GM19452 (cell line): Measurements from ENCODE around the gene CMYA5.
"Not testable (repeated sequence)": the region's sequence is repeated elsewhere in the genome, so short reads cannot be mapped to it uniquely, and the experiment has no call there.

Experiments
- ATAC-seq: cut with Tn5 transposase; IDR thresholded peaks from one replicate; pipeline ENCODE4 v1.9.1; 2021; ENCODE audit not compliant: unreplicated experiment

The CMYA5 gene

GRCh38 chr5:79702606-79703380, 13.2 kb downstream of the CMYA5 start:
- ATAC-seq, result no peak

DNA sequence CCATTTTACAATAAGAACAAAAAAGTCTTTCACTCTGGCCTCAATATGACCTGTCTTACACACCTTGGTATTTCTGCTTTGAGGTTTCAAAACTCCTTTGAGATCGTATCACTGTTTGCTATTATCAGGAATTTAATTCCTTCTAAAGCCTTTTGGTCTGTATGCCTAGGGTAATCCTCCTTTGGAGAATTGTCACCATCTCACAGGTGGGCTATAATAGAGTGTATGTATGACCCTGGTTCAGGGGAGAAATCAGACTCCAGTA, 13.7 kb downstream of the CMYA5 start:
- no peak for ATAC-seq

DNA sequence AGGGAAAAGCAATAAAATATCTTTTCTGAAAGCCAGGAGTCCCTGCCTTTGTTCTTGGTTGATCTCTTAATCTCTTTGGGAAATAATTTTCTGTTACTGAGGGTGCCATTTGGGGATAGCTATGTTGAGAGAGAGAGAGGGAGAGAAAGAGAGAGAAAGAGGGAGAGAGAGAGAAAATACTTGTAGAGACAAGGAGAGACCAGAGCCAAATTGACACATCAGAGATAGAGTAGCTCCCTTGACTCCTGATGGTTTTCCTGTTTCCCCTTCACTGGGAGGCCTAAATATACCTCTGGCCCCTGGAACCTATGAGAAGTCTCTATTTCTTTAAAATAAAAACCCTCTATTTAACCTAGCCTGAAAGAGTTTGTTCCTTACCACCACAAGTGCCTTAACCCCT, 14.9 kb downstream of the CMYA5 start:
- ATAC-seq, result no peak

DNA sequence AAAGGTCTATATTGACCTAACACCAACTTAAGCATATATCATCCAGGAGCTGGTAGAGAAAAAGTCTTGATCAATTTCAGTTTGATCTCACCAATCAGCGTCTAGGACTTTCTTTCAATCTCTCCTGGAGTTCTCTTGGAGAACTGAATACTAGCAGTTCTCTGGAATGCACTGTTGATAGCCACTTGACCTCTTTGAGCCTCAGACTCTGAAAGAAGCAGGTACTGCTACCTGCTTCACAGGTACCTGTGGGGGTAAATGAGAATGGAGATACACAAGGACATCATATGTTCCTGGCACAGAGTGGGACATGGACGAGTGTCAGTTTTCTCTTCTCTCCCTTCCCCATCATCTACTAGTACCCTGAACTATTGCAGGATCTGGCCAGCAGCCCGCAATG, 16.0 kb downstream of the CMYA5 start:
- ATAC-seq, result no peak

DNA sequence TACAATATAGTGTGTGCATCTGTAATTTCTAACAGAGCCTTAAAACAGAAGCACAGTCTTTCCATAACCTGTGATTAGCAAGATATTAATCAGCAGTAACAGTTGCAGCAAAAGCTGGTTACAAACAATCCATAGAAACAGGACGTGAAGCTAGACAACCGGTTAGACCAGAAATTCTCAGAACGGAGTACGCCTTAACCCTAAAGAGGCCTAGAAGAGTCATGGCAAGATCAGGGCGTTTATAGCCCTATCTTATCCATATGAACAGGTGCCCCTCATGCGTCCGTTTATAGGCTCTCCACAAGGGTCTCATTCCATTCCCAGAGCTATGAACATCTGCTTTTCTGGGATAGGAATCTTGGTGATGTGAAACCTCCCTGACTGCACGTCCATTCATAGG, 16.7 kb downstream of the CMYA5 start:
- ATAC-seq, result not testable (repeated sequence)

- no peak for ATAC-seq
Measured at GRCh38 chr5:79707535-79707934, 17.9 kb downstream of the CMYA5 start.

DNA sequence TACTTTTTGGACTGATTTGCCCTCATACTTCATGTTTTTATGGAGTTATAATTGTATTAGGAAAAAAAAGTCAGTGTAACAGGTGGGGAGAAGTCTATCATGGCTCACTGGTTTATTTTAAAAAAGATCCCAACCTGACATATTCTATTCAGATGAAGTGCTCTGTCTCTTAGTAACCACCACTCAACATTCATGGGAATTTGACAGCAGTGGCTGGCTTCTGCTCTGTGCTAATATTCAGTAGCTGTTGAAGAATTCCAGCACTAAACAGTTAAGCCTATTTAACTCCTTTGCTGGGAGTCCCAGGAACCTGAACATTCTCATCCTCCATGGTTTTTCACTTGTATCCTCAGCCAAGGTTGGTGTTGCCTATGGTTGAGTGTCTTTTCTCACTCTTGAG, 23.1 kb downstream of the CMYA5 start:
- no peak for ATAC-seq

DNA sequence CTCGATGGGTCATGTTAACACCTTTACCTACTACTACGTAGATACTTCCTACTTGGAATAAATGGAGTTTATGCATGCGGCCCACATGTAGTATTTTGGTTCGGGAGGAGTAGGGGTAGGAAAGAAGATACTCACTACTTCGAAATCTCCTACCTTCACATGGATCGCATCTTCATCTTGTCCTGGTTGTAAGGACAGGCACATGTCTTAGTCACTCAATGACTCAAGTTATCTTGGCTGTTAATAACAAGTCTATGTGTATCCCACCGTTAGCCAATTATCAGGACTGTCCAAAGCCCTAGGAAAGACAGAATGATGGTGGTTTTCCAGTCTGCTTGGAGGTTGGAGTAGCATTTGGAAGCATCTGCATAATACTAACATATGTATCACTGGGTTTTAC, 24.1 kb downstream of the CMYA5 start:
- ATAC-seq, result no peak

DNA sequence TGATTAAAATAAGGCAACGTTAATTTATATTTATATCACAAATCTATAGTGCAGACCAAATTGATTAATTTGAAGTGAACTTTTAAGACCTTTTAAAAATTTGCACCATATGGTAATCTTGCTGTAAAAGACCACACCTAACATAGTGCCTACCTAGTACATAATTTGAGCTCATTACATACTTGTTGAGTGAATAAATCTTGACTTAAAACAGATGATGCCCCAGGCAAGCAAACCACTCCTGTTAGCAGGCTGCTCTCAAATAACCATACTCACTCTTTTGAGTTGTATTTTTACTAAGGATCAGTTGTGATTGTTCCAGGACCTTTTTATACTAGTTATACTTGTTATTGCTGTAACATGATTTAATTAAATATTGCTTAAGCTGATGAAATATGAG, 27.2 kb downstream of the CMYA5 start:
- no peak for ATAC-seq

DNA sequence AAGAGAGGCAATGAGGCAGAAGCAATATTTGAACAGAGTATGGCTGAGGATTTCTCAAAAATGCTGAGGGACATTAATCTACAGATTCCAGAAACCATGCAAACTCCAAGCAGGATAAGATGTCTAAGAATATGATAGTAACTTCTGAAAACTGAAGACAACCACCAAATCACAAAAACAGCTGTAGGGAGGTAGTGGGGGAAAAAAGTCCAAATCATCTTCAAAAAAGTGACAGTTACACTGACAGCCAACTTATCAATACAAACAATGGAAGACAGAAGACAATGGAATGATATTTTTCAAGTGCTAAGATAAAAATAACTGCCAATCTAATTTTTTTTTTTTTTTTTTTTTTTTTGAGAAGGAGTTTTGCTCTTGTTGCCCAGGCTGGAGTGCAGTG, 30.5 kb downstream of the CMYA5 start:
- ATAC-seq, result no peak

GRCh38 chr5:79727451-79728355, 38.1 kb downstream of the CMYA5 start:
- no peak for ATAC-seq

DNA sequence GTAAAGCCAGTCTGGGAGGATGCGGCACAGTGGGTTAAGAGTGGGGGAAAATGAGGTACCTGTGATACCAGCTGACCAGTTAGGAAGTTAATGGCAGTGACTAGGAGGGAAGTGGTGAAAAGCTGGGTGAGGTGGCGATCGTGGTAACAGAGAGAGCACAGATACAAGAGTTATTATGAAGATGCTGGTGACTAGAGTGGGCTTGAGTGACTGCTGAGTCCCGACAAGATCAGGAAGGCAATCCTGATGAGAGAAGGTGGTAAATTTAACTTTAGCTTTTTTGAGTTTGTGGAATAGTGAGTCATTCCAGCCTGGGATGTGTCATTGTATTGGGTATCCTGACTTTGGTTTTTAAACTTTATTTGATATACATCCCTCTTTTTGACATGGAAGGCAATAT, 38.8 kb downstream of the CMYA5 start:
- no peak for ATAC-seq

DNA sequence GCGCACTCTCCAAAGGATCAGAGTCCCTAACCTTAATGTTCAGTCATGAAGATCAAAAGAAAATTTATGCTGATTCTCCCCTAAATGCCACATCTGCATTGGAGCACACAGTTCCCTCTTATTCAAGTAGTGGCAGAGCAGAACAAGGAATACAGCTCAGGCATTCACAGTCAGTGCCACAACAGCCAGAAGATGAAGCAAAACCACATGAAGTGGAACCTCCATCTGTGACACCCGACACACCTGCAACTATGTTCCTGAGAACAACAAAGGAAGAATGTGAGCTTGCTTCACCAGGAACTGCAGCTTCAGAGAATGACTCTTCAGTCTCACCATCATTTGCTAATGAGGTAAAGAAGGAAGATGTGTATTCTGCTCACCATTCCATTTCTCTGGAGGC, 40.0 kb downstream of the CMYA5 start:
- no peak for ATAC-seq

DNA sequence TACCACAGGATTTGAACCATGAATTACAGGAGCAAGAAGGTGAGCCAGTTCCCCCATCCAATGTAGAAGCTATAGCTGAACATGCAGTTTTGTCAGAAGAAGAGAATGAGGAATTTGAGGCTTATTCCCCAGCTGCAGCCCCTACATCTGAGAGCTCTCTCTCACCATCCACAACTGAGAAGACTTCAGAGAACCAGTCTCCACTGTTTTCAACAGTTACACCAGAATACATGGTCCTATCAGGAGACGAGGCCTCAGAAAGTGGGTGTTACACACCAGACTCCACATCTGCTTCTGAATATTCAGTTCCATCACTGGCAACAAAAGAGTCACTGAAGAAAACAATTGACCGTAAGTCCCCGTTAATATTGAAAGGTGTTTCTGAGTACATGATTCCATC, 40.9 kb downstream of the CMYA5 start:
- no peak for ATAC-seq

GRCh38 chr5:79731775-79732174, 42.1 kb downstream of the CMYA5 start:
- no peak for ATAC-seq

DNA sequence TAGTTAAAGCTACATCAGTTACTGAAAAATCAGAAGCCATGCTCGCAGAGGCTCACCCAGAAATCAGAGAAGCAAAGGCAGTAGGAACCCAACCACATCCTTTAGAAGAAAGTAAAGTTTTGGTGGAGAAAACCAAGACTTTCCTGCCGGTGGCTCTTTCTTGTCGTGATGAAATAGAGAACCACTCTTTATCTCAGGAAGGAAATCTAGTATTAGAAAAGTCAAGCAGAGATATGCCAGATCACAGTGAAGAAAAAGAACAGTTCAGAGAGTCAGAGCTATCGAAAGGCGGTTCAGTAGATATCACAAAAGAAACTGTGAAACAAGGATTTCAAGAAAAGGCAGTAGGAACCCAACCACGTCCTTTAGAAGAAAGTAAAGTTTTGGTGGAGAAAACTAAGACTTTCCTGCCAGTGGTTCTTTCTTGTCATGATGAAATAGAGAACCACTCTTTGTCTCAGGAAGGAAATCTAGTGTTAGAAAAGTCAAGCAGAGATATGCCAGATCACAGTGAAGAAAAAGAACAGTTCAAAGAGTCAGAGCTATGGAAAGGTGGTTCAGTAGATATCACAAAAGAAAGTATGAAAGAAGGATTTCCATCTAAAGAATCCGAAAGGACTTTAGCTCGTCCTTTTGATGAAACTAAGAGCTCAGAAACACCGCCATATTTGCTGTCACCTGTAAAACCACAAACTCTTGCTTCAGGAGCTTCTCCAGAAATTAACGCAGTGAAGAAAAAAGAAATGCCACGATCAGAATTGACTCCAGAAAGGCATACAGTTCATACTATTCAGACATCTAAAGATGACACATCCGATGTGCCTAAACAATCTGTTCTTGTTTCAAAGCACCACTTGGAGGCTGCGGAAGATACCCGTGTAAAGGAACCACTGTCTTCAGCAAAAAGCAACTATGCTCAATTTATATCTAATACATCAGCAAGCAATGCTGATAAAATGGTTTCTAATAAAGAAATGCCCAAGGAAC, 47.2 kb downstream of the CMYA5 start:
- no peak for ATAC-seq

DNA sequence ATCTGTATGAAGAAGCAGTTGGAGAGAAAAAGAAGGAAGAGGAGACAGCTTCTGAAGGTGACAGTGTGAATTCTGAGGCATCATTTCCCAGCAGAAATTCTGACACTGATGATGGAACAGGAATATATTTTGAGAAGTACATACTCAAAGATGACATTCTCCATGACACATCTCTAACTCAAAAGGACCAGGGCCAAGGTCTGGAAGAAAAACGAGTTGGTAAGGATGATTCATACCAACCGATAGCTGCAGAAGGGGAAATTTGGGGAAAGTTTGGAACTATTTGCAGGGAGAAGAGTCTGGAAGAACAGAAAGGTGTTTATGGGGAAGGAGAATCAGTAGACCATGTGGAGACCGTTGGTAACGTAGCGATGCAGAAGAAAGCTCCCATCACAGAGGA, 48.7 kb downstream of the CMYA5 start:
- ATAC-seq, result no peak

- ATAC-seq, result no peak
Measured at GRCh38 chr5:79742549-79743136, 53.0 kb downstream of the CMYA5 start.

DNA sequence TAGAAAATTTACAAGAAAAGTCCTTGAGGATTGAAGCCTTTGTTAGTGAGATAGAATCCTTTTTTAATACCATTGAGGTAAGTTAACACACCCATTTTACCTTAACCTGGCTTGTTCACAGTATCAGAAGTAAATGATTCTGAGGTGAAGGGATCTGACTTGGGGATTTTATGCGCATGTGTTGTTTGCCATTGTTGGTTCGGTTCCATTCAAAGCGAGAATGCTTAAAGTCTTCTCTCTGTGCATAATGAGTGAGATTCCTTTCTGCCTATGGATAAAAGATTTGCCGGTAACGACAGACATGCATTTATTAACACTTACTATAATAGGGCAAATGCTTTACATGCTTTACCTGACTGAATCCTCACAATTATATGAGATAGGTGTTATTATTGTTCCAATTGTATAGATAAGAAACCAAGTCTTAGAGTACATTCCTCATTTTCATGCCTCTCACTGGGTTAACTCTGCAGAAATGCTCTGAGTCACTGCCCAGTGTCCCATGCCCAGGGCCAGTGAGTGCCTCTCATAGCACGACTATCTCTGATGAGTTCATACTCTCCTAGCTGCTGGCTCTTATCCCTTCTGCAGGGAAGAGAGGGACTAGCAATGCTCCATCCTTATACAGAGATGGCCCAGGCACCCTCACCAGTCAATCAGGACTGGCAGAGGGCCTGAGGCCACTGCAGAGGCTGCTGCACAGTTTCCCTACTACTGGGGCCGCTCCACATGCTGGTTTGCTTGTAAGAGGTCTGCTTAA, 54.4 kb downstream of the CMYA5 start:
- no peak for ATAC-seq

- ATAC-seq, result no peak
Measured at GRCh38 chr5:79745255-79745654, 55.6 kb downstream of the CMYA5 start.
